ENCODE results near the gene FARP1.

FARP1 gene

GRCh38 chr13:98343461-98343860, 200.6 kb downstream of the FARP1 start:
- TF ChIP-seq CTCF (IDR thresholded peaks at IDR 0.05; ENCODE audit: poor library complexity, severe bottlenecking): no peak
- Histone ChIP-seq H3K27ac (ENCODE audit: poor library complexity, severe bottlenecking) (no peak overlapping the region), H3K4me1 (ENCODE audit: insufficient read depth, poor library complexity, severe bottlenecking) (no peaks in the 10 kb centered on the region), H3K9me3 (ENCODE audit: severe bottlenecking) (no peaks in the 10 kb centered on the region), H3K36me3 (ENCODE audit: low read depth) (no peaks in the 10 kb centered on the region), H3K27me3 (ENCODE audit: insufficient read depth, poor library complexity, severe bottlenecking) (no peaks in the 10 kb centered on the region), H3K4me3 (ENCODE audit: severe bottlenecking) (no peak overlapping the region)
- ATAC-seq (ENCODE audit: low read depth) (no peak), DNase-seq (ENCODE audit: low spot score) (no peak)

DNA sequence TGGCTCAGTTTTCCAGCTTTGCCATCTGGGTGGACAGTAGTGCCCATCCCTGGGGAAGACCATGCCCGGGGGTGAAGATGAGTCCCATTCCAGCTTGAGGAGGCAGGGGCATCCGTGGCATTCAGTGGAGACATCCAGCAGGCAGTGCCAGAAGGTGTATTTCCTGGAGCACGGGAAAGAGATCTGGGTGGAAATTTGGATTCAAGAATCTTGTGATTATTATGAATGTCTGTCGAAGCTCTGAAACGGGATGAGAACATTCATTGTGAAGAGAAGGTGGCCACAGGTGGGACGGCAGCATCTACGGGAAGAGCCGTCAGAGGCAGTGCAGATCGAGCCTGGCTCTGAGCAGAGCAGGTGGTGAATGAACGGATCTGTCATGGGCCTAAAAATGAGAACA, 201.5 kb downstream of the FARP1 start:
- Histone ChIP-seq H3K27me3 (ENCODE audit: insufficient read depth, poor library complexity, severe bottlenecking) (no peaks in the 10 kb centered on the region), H3K4me1 (ENCODE audit: insufficient read depth, poor library complexity, severe bottlenecking) (no peaks in the 10 kb centered on the region), H3K27ac (ENCODE audit: poor library complexity, severe bottlenecking) (no peak overlapping the region), H3K9me3 (ENCODE audit: severe bottlenecking) (no peaks in the 10 kb centered on the region), H3K4me3 (ENCODE audit: severe bottlenecking) (no peak overlapping the region), H3K36me3 (ENCODE audit: low read depth) (no peaks in the 10 kb centered on the region)
- DNase-seq (ENCODE audit: low spot score) (no peak), ATAC-seq (ENCODE audit: low read depth) (no peak)
- no peak for TF ChIP-seq CTCF (IDR thresholded peaks at IDR 0.05; ENCODE audit: poor library complexity, severe bottlenecking)

GRCh38 chr13:98345107-98345935, 202.4 kb downstream of the FARP1 start:
- H3K4me3 ChIP-seq (ENCODE audit: severe bottlenecking): no peak overlapping the region
- no peak overlapping the region for H3K27ac ChIP-seq (ENCODE audit: poor library complexity, severe bottlenecking)
- TF ChIP-seq CTCF (IDR thresholded peaks at IDR 0.05; ENCODE audit: poor library complexity, severe bottlenecking): no peak
- no peak for ATAC-seq (ENCODE audit: low read depth)
- H3K27me3 ChIP-seq (ENCODE audit: insufficient read depth, poor library complexity, severe bottlenecking): no peaks in the 10 kb centered on the region
- no peaks in the 10 kb centered on the region for H3K4me1 ChIP-seq (ENCODE audit: insufficient read depth, poor library complexity, severe bottlenecking)
- H3K9me3 ChIP-seq (ENCODE audit: severe bottlenecking): no peaks in the 10 kb centered on the region
- no peak for DNase-seq (ENCODE audit: low spot score)
- no peaks in the 10 kb centered on the region for H3K36me3 ChIP-seq (ENCODE audit: low read depth)

DNA sequence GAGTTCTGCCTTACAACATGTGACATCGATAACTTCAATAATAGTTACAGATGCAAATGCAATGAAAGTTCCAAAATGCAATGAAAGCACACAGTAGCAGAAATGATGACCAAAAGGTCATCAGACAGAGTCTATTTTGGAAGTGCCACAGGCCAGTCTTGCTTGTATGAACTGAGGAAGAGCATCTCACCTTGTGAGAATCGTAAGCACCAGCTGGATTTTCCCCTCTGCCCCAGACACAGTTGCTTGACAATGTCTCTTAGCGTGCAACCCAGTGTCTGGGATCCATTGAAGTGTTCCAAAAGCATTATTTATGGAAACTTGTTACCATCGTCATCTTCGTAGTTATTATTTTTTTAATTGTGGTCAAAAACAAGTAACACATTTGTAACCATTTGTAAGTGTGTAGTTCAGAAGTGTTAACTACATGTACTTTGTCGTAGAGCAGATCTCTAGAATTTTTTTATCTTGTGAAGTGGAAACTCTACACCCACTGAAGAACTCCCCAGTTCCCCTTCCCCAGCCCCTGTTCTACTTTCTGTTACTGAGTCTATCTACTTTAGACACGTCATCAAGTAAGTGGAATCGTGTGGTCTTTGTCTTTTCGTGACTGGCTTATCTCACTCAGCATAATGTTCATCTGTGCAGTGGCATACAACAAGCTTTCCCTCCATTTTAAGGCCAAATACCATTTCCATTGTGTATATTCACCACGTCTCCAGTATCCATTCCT, 204.2 kb downstream of the FARP1 start:
- DNase-seq (ENCODE audit: low spot score) (no peak), ATAC-seq (ENCODE audit: low read depth) (no peak)
- Histone ChIP-seq H3K4me1 (ENCODE audit: insufficient read depth, poor library complexity, severe bottlenecking) (no peaks in the 10 kb centered on the region), H3K36me3 (ENCODE audit: low read depth) (no peaks in the 10 kb centered on the region), H3K9me3 (ENCODE audit: severe bottlenecking) (no peaks in the 10 kb centered on the region), H3K27me3 (ENCODE audit: insufficient read depth, poor library complexity, severe bottlenecking) (no peaks in the 10 kb centered on the region), H3K27ac (ENCODE audit: poor library complexity, severe bottlenecking) (no peak overlapping the region), H3K4me3 (ENCODE audit: severe bottlenecking) (no peak overlapping the region)
- no peak for TF ChIP-seq CTCF (IDR thresholded peaks at IDR 0.05; ENCODE audit: poor library complexity, severe bottlenecking)

- DNase-seq (ENCODE audit: low spot score) (no peak), ATAC-seq (ENCODE audit: low read depth) (no peak)
- H3K27ac ChIP-seq (ENCODE audit: poor library complexity, severe bottlenecking): no peak overlapping the region
- H3K4me3 ChIP-seq (ENCODE audit: severe bottlenecking): no peak overlapping the region
- H3K4me1 ChIP-seq (ENCODE audit: insufficient read depth, poor library complexity, severe bottlenecking): no peaks in the 10 kb centered on the region
- no peaks in the 10 kb centered on the region for H3K36me3 ChIP-seq (ENCODE audit: low read depth)
- H3K27me3 ChIP-seq (ENCODE audit: insufficient read depth, poor library complexity, severe bottlenecking): no peaks in the 10 kb centered on the region
- no peaks in the 10 kb centered on the region for H3K9me3 ChIP-seq (ENCODE audit: severe bottlenecking)
- TF ChIP-seq CTCF (IDR thresholded peaks at IDR 0.05; ENCODE audit: poor library complexity, severe bottlenecking): no peak
These were observed 204.9 kb downstream of the FARP1 start for GRCh38 chr13:98347756-98348155.

Data from RWPE2 (cell line).